Muscle of leg (tissue), 16 donors: Measurements from ENCODE around the gene ITK. TPM values are rescaled to one million over a fixed set of nuclear protein-coding genes. Genes with fewer than 3 reads are reported as not detected.

Source experiments
- DNase-seq: peaks from one replicate; pipeline ENCODE4 v3.0.0; 2013
- H3K27ac ChIP-seq: one replicate; pipeline ENCODE4 v1.5.1; 2013; ENCODE audit warnings: mild to moderate bottlenecking, low read length, control low read depth
- H3K27me3 ChIP-seq: one replicate; pipeline ENCODE4 v1.6.1; 2013; ENCODE audit warnings: low read length; ENCODE audit not compliant: control insufficient read depth, insufficient read depth
- H3K36me3 ChIP-seq: one replicate; pipeline ENCODE4 v1.6.1; 2013; ENCODE audit warnings: low read length; ENCODE audit not compliant: control insufficient read depth, insufficient read depth
- H3K4me1 ChIP-seq: one replicate; pipeline ENCODE4 v1.6.1; 2013; ENCODE audit warnings: low read length; ENCODE audit not compliant: control insufficient read depth, insufficient read depth
- H3K4me3 ChIP-seq: one replicate; pipeline ENCODE4 v1.5.1; 2013; ENCODE audit warnings: low read length, control low read depth
- H3K9me3 ChIP-seq: replicated peaks from 2 replicates; pipeline ENCODE4 v1.6.1; 2013; ENCODE audit warnings: low read depth, low read length; ENCODE audit not compliant: control insufficient read depth
- WGBS: methylation state at CpG from one replicate; pipeline ENCODE4 v1.1.5; 2013; ENCODE audit warnings: missing lambda C conversion rate; ENCODE audit not compliant: insufficient coverage; 5-methylcytosine and 5-hydroxymethylcytosine counted together
- long read RNA-seq, 11 donors: transcript quantifications; one replicate each; lab custom pipeline, GENCODE V29; 2026
- polyA plus RNA-seq, 8 donors: library from polyadenylated mRNA; unstranded; fragments of 120-200 nt; gene quantifications; one replicate each; pipeline versions ENCODE4 v1.2.1 to v1.2.3, GENCODE V29; 2013; ENCODE audit warnings: inconsistent platforms in 1 of 8, low replicate concordance in 1 of 8; ENCODE audit not compliant: insufficient read length in 8 of 8, insufficient read depth in 1 of 8
- total RNA-seq: library from RNA; stranded (reverse); fragments of 120-200 nt; gene quantifications from one replicate; pipeline ENCODE4 v1.2.4, GENCODE V29; 2013

ITK gene
- 0.13 TPM for total RNA-seq
- polyA plus RNA-seq, result under 1 TPM; 0.08 to 0.54 (median 0.21) TPM
- long read RNA-seq, donor 1, result 0 reads
- long read RNA-seq, donor 2, result 0 reads
- long read RNA-seq, donor 3, result 0 reads
- long read RNA-seq, donor 4, result 0 reads
- long read RNA-seq, donor 5, result 0 reads
- long read RNA-seq, donor 6, result 0 reads
- long read RNA-seq, donor 7, result 0 reads
- long read RNA-seq, donor 8, result 0 reads
- long read RNA-seq, donor 9, result 0 reads
- long read RNA-seq, donor 10, result 0 reads
- long read RNA-seq, donor 11, result 0 reads

GRCh38 chr5:157180374-157181264, at the start of gene ITK:
TSS of gene ITK (plus strand) at chr5:157180840. CDS start at chr5:157180978, 138 bp downstream.
- Histone ChIP-seq H3K4me3 (no peak within 1 kb of the TSS), H3K9me3 (no peaks in the 10 kb centered on the region), H3K4me1 (no peaks in the 10 kb centered on the region), H3K27ac (no peak within 1 kb of the TSS), H3K36me3 (no peaks in the 10 kb centered on the region), H3K27me3 (peaks cover 2% of the 10 kb centered on the region)
- no peak for DNase-seq
- no CpG with 5 or more reads among the region's 8 CpGs for WGBS

- Histone ChIP-seq H3K27ac (no peak overlapping the region), H3K4me1 (no peaks in the 10 kb centered on the region), H3K36me3 (no peaks in the 10 kb centered on the region), H3K27me3 (no peaks in the 10 kb centered on the region), H3K4me3 (no peak overlapping the region), H3K9me3 (no peaks in the 10 kb centered on the region)
- DNase-seq, result no peak
- WGBS, result no CpG with 5 or more reads among the region's 7 CpGs
Measured at GRCh38 chr5:157130925-157131324, 49.7 kb upstream of the ITK start.

GRCh38 chr5:157132281-157132612, 48.4 kb upstream of the ITK start:
- Histone ChIP-seq H3K27ac (no peak overlapping the region), H3K4me1 (no peaks in the 10 kb centered on the region), H3K36me3 (peaks cover under 1% of the 10 kb centered on the region), H3K27me3 (no peaks in the 10 kb centered on the region), H3K9me3 (no peaks in the 10 kb centered on the region), H3K4me3 (no peak overlapping the region)
- no CpG with 5 or more reads among the region's 1 CpG for WGBS
- DNase-seq, result no peak

GRCh38 chr5:157137691-157138090, 42.9 kb upstream of the ITK start:
- Histone ChIP-seq H3K9me3 (no peaks in the 10 kb centered on the region), H3K27ac (no peak overlapping the region), H3K27me3 (no peaks in the 10 kb centered on the region), H3K4me3 (no peak overlapping the region), H3K36me3 (peaks cover 15% of the 10 kb centered on the region), H3K4me1 (peaks cover 12% of the 10 kb centered on the region)
- DNase-seq, result no peak
- 100% methylated on average over 1 of the region's 6 CpGs for WGBS

DNA sequence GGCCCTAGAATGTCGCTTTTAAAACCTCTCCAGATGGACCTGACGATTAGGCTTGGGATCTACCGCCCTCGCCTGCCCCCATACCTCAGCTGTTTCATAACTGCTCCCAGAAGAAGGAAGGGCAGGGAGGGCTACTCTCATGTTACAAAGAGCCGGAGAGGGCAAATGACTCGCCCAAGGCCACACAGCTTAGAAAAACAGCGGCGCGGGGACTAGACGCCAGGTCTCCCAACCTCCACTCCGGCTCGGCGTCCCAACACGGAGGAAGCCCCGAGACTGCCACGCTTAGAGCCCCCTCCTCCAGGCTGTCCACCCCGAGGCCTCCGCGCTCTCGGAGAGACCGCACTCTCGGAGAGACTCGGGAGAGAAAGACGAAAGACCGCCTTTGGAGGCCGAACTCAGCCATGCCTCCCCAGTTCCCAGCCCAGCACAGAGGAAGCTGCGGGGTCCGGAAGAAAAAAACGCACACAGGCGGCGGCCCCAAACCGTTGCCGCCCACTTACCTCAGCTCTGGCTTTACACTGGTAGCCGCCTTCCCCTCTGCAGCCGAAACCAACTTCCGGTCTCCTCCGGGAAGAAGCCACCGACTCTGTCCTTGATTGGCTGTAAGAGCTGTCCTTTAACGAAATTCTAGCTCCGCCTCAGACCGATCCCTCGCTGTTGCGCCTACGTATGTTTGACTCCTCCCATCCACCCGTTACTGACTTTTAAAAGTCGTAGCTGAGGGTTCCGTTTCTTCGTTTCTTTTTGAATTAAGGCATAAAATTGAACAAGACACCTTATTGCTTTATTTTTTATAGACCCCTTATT, 38.1 kb upstream of the ITK start, which contains the start of gene MED7:
Gene MED7 (minus strand): TSS at position 549 of the 810 bp plus-strand sequence. CDS start 3,434 bp downstream, outside the sequence.
- Histone ChIP-seq H3K36me3 (peaks cover 12% of the 10 kb centered on the region), H3K4me1 (peaks cover 17% of the 10 kb centered on the region), H3K9me3 (no peaks in the 10 kb centered on the region), H3K27ac (peak within 1 kb of the TSS; percentile 97), H3K4me3 (peak within 1 kb of the TSS; percentile 100), H3K27me3 (no peaks in the 10 kb centered on the region)
- 0% methylated on average over 33 of the region's 48 CpGs for WGBS
- DNase-seq, result peak; percentile 100

DNA sequence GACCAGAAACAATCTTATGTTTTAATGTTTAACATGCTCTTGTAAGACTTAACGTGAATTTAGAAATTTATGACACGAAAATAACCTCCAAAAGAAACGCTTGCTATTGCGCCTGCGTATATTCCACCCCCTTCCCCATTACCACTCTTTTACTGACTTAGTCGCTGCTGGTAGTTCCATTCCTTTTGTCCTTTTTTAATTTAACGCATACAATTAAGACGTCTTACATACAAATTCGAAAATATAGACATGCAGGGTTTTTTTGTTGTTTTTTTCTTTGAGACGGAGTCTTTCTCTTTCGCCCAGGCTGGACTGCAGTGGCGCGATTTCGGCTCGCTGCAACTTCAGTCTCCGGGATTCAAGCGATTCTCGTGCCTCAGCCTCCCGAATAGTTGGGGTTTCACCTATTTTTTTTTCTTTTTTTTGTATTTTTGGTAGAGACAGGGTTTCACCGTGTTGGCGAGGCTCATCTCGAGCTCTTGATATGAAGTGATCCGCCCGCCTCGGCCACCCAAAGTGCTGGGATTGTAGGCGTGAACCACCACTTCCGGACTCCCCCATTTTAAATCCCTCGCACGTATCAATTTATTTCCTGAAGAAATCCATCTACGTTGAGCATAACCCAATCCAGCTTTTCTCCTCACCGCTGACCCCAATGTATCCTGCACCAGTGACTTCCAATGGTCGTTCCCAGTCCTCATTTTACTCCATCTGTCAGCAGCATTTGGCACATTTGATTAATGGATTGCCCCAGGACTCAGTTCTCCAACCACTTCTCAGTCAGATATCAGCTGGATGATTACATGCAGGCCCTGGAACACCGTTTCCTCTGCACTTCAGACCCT, 37.3 kb upstream of the ITK start:
- peak overlapping the region; percentile 97 for H3K27ac ChIP-seq
- WGBS, result 10% methylated on average over 16 of the region's 33 CpGs
- DNase-seq, result peak; percentile 70
- peaks cover 8% of the 10 kb centered on the region for H3K36me3 ChIP-seq
- no peaks in the 10 kb centered on the region for H3K9me3 ChIP-seq
- H3K4me3 ChIP-seq, result peak overlapping the region; percentile 100
- peaks cover 17% of the 10 kb centered on the region for H3K4me1 ChIP-seq
- H3K27me3 ChIP-seq, result no peaks in the 10 kb centered on the region

DNA sequence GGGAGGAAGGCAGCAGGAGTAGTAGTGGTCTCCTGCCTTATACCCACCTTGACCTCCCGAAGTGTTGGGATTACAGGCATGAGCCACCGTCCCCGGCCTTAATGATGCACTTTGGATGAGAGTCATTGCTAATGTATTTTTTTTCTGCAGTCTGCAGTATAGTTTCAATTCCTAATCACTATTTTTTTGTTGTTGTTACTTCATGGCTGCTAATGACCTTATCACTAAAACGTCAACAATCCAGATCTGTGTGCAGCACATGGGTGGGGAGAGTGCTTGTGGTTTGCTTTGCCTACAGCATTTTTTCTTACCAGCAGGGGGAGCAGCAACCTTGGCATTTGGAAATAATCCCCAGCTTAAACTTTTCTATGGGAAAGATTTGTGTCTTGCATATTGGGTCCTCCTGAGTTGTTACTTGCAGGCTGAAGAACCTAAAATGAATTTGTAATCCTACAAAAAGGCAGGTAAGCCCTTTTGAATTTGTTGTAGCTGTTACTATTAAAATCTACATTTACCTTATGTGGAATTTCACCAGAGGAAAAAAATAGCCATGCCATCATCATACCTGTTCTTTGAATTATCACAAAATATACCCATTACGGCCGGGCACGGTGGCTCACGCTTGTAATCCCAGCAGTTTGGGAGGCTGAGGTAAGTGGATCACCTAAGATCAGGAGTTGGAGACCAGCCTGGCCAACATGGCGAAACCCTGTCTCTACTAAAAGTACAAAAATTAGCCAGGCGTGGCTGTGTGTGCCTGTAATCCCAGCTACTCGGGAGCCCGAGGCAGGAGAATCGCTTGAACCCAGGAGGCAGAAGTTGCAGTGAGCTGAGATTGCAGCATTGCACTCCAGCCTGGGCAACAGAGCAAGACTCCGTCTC, 31.7 kb upstream of the ITK start:
- H3K27me3 ChIP-seq, result no peaks in the 10 kb centered on the region
- H3K9me3 ChIP-seq, result no peaks in the 10 kb centered on the region
- no peaks in the 10 kb centered on the region for H3K36me3 ChIP-seq
- H3K27ac ChIP-seq, result no peak overlapping the region
- peak; percentile 81 for DNase-seq
- H3K4me1 ChIP-seq, result no peaks in the 10 kb centered on the region
- 87% methylated on average over 7 of the region's 14 CpGs for WGBS
- no peak overlapping the region for H3K4me3 ChIP-seq

DNA sequence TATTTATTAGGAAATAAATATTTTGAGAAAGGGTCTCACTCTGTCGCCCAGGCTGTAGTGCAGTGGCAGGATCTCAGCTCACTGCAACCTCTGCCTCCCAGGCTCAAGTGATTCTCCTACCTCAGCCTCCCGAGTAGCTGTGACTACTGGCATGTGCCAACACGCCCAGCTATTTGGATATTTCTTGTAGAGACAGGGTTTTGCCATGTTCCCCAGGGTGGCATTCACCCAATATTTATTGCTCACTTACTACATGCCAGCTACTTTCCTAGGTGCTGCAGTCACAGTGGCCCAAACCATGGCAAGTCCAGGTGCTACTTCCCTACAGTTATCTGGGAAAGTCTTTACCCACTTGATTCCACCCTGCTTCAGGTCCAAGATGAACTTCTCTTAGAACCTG, 29.6 kb upstream of the ITK start:
- WGBS, result no CpG with 5 or more reads among the region's 3 CpGs
- Histone ChIP-seq H3K4me1 (no peaks in the 10 kb centered on the region), H3K4me3 (no peak overlapping the region), H3K27me3 (no peaks in the 10 kb centered on the region), H3K36me3 (no peaks in the 10 kb centered on the region), H3K27ac (no peak overlapping the region), H3K9me3 (no peaks in the 10 kb centered on the region)
- no peak for DNase-seq

- H3K9me3 ChIP-seq, result no peaks in the 10 kb centered on the region
- H3K4me3 ChIP-seq, result no peak overlapping the region
- no peak overlapping the region for H3K27ac ChIP-seq
- no peaks in the 10 kb centered on the region for H3K36me3 ChIP-seq
- WGBS, result no CpG with 5 or more reads among the region's 3 CpGs
- DNase-seq, result no peak
- no peaks in the 10 kb centered on the region for H3K4me1 ChIP-seq
- H3K27me3 ChIP-seq, result no peaks in the 10 kb centered on the region
Measured at GRCh38 chr5:157155297-157155696, 25.3 kb upstream of the ITK start.
